Muscle of arm (tissue), 12 donors: ENCODE results near the gene ECSIT. TPM values are rescaled to one million over a fixed set of nuclear protein-coding genes. Genes with fewer than 3 reads are reported as not detected.

Experiments used
- DNase-seq: peaks from one replicate; pipeline ENCODE4 v3.0.0-alpha.2; 2013
- polyA plus RNA-seq, 12 donors: library from polyadenylated mRNA; unstranded; fragments of 120-200 nt; gene quantifications; one replicate each; pipeline ENCODE4 v1.2.1, GENCODE V29; 2013; ENCODE audit not compliant: insufficient read length in 12 of 12

ECSIT gene
- polyA plus RNA-seq, 12 donors: 28.4 to 47.2 (median 35.2) TPM; not detected in 1

- peak; percentile 97 for DNase-seq
Observed at GRCh38 chr19:11505504-11506100, 23.3 kb downstream of the ECSIT start, which contains the start of gene ZNF653. TSS of gene ZNF653 (minus strand) at chr19:11505839. CDS start at chr19:11505786, 53 bp downstream.

GRCh38 chr19:11505032-11505503 lies 23.9 kb downstream of the ECSIT start:
- peak; percentile 94 for DNase-seq

GRCh38 chr19:11504502-11505031 lies 24.4 kb downstream of the ECSIT start:
- no peak for DNase-seq

- no peak for DNase-seq
Observed at GRCh38 chr19:11499890-11500420, 29.0 kb downstream of the ECSIT start.

GRCh38 chr19:11499220-11499726 lies 29.7 kb downstream of the ECSIT start:
- DNase-seq: no peak

- no peak for DNase-seq
Observed at GRCh38 chr19:11496391-11497163, 32.4 kb downstream of the ECSIT start.

- DNase-seq: no peak
Observed at GRCh38 chr19:11495885-11496284, 33.0 kb downstream of the ECSIT start.

GRCh38 chr19:11495481-11495880 lies 33.5 kb downstream of the ECSIT start:
- DNase-seq: no peak

GRCh38 chr19:11494634-11495285 lies 34.2 kb downstream of the ECSIT start:
- DNase-seq: no peak

- DNase-seq: no peak
Observed at GRCh38 chr19:11489378-11489777, 39.6 kb downstream of the ECSIT start.

GRCh38 chr19:11486661-11487503 lies 42.1 kb downstream of the ECSIT start:
- DNase-seq: no peak

GRCh38 chr19:11485245-11485837 lies 43.6 kb downstream of the ECSIT start:
- no peak for DNase-seq

GRCh38 chr19:11483366-11484111 lies 45.4 kb downstream of the ECSIT start:
- no peak for DNase-seq

GRCh38 chr19:11482384-11483050 lies 46.4 kb downstream of the ECSIT start:
- DNase-seq: peak; percentile 75

- DNase-seq: peak; percentile 35
Observed at GRCh38 chr19:11481534-11482383, 47.2 kb downstream of the ECSIT start.

GRCh38 chr19:11480715-11481533 lies 48.0 kb downstream of the ECSIT start, which contains the start of gene ELAVL3:
TSS of gene ELAVL3 (minus strand) at chr19:11481046. CDS start at chr19:11480608, 438 bp downstream.
- no peak for DNase-seq
